Body of pancreas (tissue), 4 donors: ENCODE results near the gene ZNF407.

ENCODE experiments used
- CTCF ChIP-seq, 7 experiments: fragments of 450-650 bp in 4 of 7; fragments of 200-600 bp in 3 of 7; sonication (generic) in 3 of 7; IDR thresholded peaks; one replicate each; pipeline ENCODE4 v1.5.1; 2016 to 2019; ENCODE audit warnings: antibody characterized with exemption in 7 of 7
- POLR2A ChIP-seq, 3 donors: fragments of 450-650 bp; IDR thresholded peaks; one replicate each; pipeline ENCODE4 v1.6.1; 2016; ENCODE audit warnings: antibody characterized with exemption in 3 of 3, mild to moderate bottlenecking in 2 of 3

- TF ChIP-seq CTCF (IDR thresholded peaks at IDR 0.05) (no peak), POLR2A (IDR thresholded peaks at IDR 0.05) (no peak)
Measured at GRCh38 chr18:74935434-74935833, 337.8 kb downstream of the ZNF407 start.
